Breast epithelium (tissue), 3 donors: ENCODE results near the gene PTPRK.

ENCODE experiments used
- CTCF ChIP-seq, 3 donors: fragments of 450-650 bp; IDR thresholded peaks; one replicate each; pipeline ENCODE4 v1.5.1; 2016 to 2017; ENCODE audit warnings: antibody characterized with exemption in 3 of 3, mild to moderate bottlenecking in 3 of 3, moderate library complexity in 3 of 3
- POLR2AphosphoS5 ChIP-seq, 3 donors: sonication (generic); formaldehyde crosslinking; IDR thresholded peaks; one replicate each; pipeline ENCODE4 v1.6.1; 2017; ENCODE audit warnings: antibody characterized with exemption in 3 of 3

GRCh38 chr6:128507337-128508310 is 12.8 kb downstream of the PTPRK start:
- TF ChIP-seq CTCF (IDR thresholded peaks at IDR 0.05) (no peak), POLR2AphosphoS5 (IDR thresholded peaks at IDR 0.05) (no peak)
